ENCODE data around the gene EXOSC10.

DNA sequence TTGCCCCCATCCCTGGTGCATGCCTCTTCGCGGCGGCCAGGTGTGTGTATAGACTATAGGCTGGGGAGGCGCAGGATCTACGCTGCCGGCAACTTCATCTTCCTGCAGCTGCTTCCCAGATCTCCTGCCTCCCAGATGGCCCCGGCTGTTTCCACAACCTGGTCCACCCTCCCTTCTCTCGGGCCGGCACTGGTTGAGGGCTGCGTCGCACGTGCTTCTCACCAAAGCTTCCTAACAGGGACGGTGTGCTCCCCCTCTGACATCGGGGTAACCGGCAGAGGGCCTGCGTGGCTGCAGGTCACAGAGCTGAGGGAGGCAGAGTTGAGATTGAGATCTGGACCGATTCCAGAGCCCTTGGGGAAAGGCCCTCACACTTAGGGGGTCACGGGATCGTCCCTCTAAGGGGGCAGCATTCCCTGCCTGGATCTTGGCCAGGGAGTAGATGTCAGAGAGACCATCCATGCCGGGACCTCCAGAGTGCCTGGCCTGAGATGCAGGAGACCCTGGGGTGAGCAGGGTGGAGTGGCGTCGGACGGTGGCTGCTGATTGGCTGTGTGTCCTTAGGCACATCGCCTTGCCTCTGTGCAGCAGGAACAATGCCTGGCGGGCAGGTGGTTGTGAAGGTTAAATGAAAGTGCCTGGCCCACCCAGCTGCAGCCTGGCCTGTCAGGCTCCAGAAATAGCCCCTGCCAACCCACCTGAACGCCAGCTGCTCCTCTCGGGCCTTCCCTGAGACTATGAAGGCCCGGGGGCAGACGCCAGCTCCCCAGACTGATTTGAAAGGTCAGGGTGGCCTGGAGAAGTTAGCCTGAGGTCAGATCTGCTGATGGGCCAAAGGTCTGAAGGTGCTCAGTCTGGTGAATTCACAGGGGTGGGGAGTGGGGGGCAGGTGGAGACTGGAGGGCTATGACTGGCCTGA lies 46.6 kb downstream of the EXOSC10 start:
- TF ChIP-seq ELF4 (CRISPR knock-in tag; IDR thresholded peaks at IDR 0.05; ENCODE audit: low read depth) (no peak), ZNF138 (CRISPR knock-in tag; conservative IDR thresholded peaks at IDR 0.05) (no peak)
- TF ChIP-seq, protein P1, sequence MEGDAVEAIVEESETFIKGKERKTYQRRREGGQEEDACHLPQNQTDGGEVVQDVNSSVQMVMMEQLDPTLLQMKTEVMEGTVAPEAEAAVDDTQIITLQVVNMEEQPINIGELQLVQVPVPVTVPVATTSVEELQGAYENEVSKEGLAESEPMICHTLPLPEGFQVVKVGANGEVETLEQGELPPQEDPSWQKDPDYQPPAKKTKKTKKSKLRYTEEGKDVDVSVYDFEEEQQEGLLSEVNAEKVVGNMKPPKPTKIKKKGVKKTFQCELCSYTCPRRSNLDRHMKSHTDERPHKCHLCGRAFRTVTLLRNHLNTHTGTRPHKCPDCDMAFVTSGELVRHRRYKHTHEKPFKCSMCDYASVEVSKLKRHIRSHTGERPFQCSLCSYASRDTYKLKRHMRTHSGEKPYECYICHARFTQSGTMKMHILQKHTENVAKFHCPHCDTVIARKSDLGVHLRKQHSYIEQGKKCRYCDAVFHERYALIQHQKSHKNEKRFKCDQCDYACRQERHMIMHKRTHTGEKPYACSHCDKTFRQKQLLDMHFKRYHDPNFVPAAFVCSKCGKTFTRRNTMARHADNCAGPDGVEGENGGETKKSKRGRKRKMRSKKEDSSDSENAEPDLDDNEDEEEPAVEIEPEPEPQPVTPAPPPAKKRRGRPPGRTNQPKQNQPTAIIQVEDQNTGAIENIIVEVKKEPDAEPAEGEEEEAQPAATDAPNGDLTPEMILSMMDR (IDR thresholded peaks at IDR 0.05): no peak
